OCI-LY3 (cell line): Measurements from ENCODE around the gene PHF3.

ENCODE experiments used
- EZH2phosphoT487 ChIP-seq: fragments of 200-600 bp; shearing (Covaris generic); IDR thresholded peaks from 2 replicates; pipeline ENCODE4 v1.6.1; 2018; ENCODE audit warnings: antibody characterized with exemption, mixed run types, low read depth
- TF ChIP-seq, protein P1 (sequence below): fragments of 200-600, 300-600 bp; sonication (generic); IDR thresholded peaks from 2 replicates; pipeline ENCODE4 v1.5.1; 2014; ENCODE audit warnings: antibody characterized with exemption, low read length, low read depth

DNA sequence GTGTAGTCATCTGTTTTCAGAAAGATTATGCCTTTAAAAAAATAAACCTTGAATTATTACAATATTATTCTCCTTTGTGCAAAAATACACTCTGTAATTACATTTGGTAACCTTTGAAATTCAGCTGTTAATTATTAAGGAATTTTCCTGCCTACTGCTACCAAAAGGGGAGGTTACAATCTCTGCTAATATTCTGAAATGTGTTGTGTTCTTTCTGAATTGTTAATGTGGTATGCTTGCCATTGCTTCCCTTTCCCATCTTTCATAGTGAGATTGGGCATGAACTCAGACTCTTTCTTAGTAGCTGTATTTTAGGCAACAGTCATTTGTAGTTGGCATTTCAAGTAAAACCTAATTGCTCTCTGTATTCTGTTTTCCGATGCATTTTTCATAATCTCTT lies 73.0 kb downstream of the PHF3 start:
- TF ChIP-seq, protein P1, sequence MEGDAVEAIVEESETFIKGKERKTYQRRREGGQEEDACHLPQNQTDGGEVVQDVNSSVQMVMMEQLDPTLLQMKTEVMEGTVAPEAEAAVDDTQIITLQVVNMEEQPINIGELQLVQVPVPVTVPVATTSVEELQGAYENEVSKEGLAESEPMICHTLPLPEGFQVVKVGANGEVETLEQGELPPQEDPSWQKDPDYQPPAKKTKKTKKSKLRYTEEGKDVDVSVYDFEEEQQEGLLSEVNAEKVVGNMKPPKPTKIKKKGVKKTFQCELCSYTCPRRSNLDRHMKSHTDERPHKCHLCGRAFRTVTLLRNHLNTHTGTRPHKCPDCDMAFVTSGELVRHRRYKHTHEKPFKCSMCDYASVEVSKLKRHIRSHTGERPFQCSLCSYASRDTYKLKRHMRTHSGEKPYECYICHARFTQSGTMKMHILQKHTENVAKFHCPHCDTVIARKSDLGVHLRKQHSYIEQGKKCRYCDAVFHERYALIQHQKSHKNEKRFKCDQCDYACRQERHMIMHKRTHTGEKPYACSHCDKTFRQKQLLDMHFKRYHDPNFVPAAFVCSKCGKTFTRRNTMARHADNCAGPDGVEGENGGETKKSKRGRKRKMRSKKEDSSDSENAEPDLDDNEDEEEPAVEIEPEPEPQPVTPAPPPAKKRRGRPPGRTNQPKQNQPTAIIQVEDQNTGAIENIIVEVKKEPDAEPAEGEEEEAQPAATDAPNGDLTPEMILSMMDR: no peak
- TF ChIP-seq EZH2phosphoT487: no peak
